Activated T-helper 2 cell treated with anti-CD3 and anti-CD28 coated beads, Interferon-gamma antibody, Interleukin-2, Interleukin-4, amounts not matched to agents 10 μg/mL and 5 μg/mL and 100 μg/mL, durations not matched to agents 14 hours and 24 hours and 36 hours (primary cell): ENCODE results near the gene DNAH2. TPM values are rescaled to one million over a fixed set of nuclear protein-coding genes. Genes with fewer than 3 reads are reported as not detected.

Experiments used
- DNase-seq: peaks from one replicate; pipeline ENCODE4 v3.0.0; 2021; ENCODE audit warnings: low spot score
- H3K27ac Mint-ChIP-seq: one replicate; pipeline ENCODE4 v1.8.0; 2021; ENCODE audit warnings: mixed read lengths
- H3K27me3 Mint-ChIP-seq: one replicate; pipeline ENCODE4 v1.8.0; 2021; ENCODE audit warnings: low read depth, mixed read lengths
- H3K36me3 Mint-ChIP-seq: one replicate; pipeline ENCODE4 v1.8.0; 2021; ENCODE audit warnings: low read depth, mixed read lengths
- H3K4me1 Mint-ChIP-seq: one replicate; pipeline ENCODE4 v1.8.0; 2021; ENCODE audit warnings: low read depth, mixed read lengths
- H3K4me3 Mint-ChIP-seq: one replicate; pipeline ENCODE4 v1.8.0; 2021; ENCODE audit warnings: low read depth, mild to moderate bottlenecking, moderate library complexity, mixed read lengths
- H3K9me3 Mint-ChIP-seq: one replicate; pipeline ENCODE4 v1.8.0; 2021; ENCODE audit warnings: mixed read lengths
- intact Hi-C: fragments of 100-400 bp; cut with micrococcal nuclease; formaldehyde crosslinking; loops from one replicate; pipeline ENCODE4 v1.15.1; 2023
- total RNA-seq: library from RNA; stranded (reverse); gene quantifications from 2 replicates; pipeline ENCODE4 v1.2.3, GENCODE V29; 2022

DNAH2 gene
- total RNA-seq, 1 donor from 2014 or later: not detected

DNA sequence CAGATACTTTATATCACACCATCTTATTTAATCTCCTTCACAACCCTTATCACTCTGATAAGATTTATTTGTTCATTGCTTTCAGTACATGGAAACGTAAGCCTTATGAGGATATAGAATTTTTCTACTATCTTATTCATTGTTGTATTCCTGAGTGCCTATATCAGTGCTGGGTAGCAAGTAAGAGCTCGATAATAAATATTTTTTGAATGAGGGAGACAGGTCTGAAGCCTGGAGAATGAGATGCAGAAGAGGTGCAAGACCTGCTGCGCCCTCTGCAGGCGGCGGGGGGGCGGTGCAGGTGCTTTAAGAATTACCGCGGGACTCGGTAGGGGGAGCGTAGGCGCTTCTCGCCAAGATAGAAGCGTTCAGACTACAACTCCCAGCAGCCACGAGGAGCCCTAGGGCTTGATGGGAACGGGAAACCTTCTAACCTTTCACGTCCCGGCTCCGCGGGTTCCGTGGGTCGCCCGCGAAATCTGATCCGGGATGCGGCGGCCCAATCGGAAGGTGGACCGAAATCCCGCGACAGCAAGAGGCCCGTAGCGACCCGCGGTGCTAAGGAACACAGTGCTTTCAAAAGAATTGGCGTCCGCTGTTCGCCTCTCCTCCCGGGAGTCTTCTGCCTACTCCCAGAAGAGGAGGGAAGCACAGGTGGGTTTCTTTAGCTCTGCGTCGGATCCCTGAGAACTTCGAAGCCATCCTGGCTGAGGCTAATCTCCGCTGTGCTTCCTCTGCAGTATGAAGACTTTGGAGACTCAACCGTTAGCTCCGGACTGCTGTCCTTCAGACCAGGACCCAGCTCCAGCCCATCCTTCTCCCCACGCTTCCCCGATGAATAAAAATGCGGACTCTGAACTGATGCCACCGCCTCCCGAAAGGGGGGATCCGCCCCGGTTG, 29.4 kb upstream of the DNAH2 start, which contains the start of gene WRAP53:
Gene WRAP53, plus strand, starts transcription at position 570 of the 900 bp plus-strand sequence. Its CDS starts 172 bp downstream, at position 742.
- H3K4me3 Mint-ChIP-seq: peak within 1 kb of the TSS; percentile 94
- peak within 1 kb of the TSS; percentile 97 for H3K27ac Mint-ChIP-seq
- H3K4me1 Mint-ChIP-seq: peaks cover 34% of the 10 kb centered on the region
- intact Hi-C loops: loop anchor here (1.0 to 10.0 kb wide), 9 partner anchors 56 to 537 kb away; partner anchors contain the start of genes EIF5A, HES7, KCTD11 and POLR2A
- no peaks in the 10 kb centered on the region for H3K9me3 Mint-ChIP-seq
- no peaks in the 10 kb centered on the region for H3K27me3 Mint-ChIP-seq
- DNase-seq: peak; percentile 93
- peaks cover 41% of the 10 kb centered on the region for H3K36me3 Mint-ChIP-seq

- DNase-seq: no peak
- intact Hi-C loops: loop anchor here (1.0 to 10.0 kb wide), 5 partner anchors 57 to 536 kb away; partner anchors contain the start of genes KCTD11, POLR2A and SLC35G6
- H3K9me3 Mint-ChIP-seq: no peaks in the 10 kb centered on the region
- peak overlapping the region; percentile 94 for H3K4me3 Mint-ChIP-seq
- peak overlapping the region; percentile 81 for H3K27ac Mint-ChIP-seq
- H3K4me1 Mint-ChIP-seq: peaks cover 34% of the 10 kb centered on the region
- H3K27me3 Mint-ChIP-seq: no peaks in the 10 kb centered on the region
- peaks cover 40% of the 10 kb centered on the region for H3K36me3 Mint-ChIP-seq
These were observed 28.7 kb upstream of the DNAH2 start for GRCh38 chr17:7688808-7689316.

DNA sequence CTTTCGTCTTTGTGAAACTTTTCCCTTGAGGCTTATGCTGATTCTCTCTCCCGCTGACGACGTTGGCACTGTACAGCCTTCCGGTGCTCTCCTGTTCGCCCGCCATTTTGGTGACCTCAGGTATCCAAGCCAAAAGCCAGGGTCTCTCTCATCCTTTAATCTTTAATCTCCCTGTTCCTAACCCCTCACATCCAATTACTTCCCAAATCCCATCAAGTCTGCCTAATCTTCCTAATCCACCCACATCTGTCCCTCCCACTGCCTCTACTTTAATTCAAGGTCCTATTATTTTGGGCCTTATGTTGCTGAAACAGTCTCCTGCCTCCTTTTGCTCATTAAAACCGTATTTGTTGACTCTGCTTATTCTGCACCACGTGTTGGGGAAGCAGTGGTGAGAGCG, 22.0 kb upstream of the DNAH2 start:
- intact Hi-C loops: no loop called here
- Mint-ChIP-seq H3K36me3 (peaks cover 27% of the 10 kb centered on the region), H3K27me3 (no peaks in the 10 kb centered on the region), H3K9me3 (no peaks in the 10 kb centered on the region), H3K4me3 (no peak overlapping the region), H3K27ac (no peak overlapping the region), H3K4me1 (peaks cover 1% of the 10 kb centered on the region)
- no peak for DNase-seq

DNA sequence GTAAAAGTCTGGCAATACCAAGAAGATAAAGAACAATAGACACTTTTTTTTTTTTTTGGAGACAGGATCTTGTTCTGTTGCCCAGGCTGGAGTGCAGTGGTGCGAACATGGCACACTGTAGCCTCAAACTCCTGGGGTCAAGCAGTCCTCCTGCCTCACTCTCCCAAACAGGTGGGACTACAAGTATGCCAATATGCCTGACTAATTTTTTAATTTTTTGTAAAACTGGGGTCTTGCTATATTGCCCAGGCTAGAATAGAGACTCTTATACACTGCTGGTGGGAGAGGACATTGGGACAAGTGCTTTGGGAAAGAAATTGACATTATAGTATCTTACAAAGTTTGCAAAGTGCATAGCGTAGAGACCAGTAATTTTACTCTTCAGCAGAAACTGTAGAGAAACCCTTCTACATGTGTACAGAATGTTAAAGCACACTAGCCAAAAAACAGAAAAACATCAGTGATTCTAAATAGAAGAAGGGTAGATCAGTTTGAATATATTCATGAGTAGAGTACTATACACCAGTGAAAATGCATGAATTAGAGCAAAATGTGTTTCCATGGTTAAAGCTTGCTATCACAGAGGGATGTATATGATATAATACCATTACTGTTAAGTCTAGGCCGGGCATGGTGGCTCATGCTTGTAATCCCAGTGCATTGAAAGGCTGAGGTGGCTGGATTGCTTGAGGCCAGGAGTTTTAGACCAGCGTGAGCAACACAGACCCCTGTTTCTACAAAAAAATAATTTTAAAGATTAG, 19.5 kb upstream of the DNAH2 start:
- Mint-ChIP-seq H3K36me3 (peaks cover 39% of the 10 kb centered on the region), H3K9me3 (no peaks in the 10 kb centered on the region), H3K4me1 (no peaks in the 10 kb centered on the region), H3K27me3 (no peaks in the 10 kb centered on the region), H3K4me3 (no peak overlapping the region), H3K27ac (no peak overlapping the region)
- intact Hi-C loops: no loop called here
- DNase-seq: no peak

- no peak overlapping the region for H3K4me3 Mint-ChIP-seq
- no peak for DNase-seq
- no peaks in the 10 kb centered on the region for H3K9me3 Mint-ChIP-seq
- peaks cover 15% of the 10 kb centered on the region for H3K27me3 Mint-ChIP-seq
- H3K4me1 Mint-ChIP-seq: peaks cover 9% of the 10 kb centered on the region
- intact Hi-C loops: no loop called here
- no peak overlapping the region for H3K27ac Mint-ChIP-seq
- peaks cover 41% of the 10 kb centered on the region for H3K36me3 Mint-ChIP-seq
These were observed 17.0 kb upstream of the DNAH2 start for GRCh38 chr17:7700510-7700909.

DNA sequence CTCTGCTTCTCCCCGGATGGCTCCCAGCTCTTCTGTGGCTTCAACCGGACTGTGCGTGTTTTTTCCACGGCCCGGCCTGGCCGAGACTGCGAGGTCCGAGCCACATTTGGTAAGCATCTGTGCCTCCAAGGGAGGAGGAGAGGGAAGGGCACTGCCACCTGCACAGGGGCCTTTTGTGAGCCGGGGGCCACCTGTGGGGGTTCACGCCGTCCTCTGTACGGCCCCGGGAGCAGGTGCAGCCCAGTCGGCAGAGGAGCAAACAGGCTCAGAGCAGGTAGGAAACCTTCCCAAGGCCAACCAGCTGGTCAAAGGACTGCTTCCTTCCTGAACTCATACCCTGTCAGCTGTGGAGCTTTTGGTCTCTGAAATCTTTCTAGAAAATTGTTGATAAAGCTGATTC, 15.9 kb upstream of the DNAH2 start:
- DNase-seq: no peak
- H3K36me3 Mint-ChIP-seq: peaks cover 31% of the 10 kb centered on the region
- H3K4me1 Mint-ChIP-seq: peaks cover 9% of the 10 kb centered on the region
- no peaks in the 10 kb centered on the region for H3K9me3 Mint-ChIP-seq
- H3K27ac Mint-ChIP-seq: no peak overlapping the region
- intact Hi-C loops: no loop called here
- H3K4me3 Mint-ChIP-seq: no peak overlapping the region
- H3K27me3 Mint-ChIP-seq: peaks cover 26% of the 10 kb centered on the region

DNA sequence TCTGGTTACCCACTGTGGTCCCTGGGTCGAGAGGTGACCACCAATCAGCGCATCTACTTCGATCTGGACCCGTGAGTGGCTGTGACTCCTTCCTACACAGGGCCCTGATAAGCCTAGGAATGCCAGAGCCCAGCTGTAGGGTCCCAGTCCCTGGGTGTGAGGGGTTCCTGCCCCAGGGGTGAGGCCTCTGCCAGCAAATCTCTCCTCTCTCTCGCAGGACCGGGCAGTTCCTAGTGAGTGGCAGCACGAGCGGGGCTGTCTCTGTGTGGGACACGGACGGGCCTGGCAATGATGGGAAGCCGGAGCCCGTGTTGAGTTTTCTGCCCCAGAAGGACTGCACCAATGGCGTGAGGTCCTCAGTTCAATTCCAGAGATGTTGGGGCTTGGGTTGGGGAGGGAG, 14.8 kb upstream of the DNAH2 start:
- H3K4me1 Mint-ChIP-seq: peaks cover 9% of the 10 kb centered on the region
- H3K9me3 Mint-ChIP-seq: no peaks in the 10 kb centered on the region
- no peak overlapping the region for H3K4me3 Mint-ChIP-seq
- peaks cover 36% of the 10 kb centered on the region for H3K27me3 Mint-ChIP-seq
- intact Hi-C loops: no loop called here
- no peak for DNase-seq
- H3K27ac Mint-ChIP-seq: no peak overlapping the region
- peaks cover 29% of the 10 kb centered on the region for H3K36me3 Mint-ChIP-seq

DNA sequence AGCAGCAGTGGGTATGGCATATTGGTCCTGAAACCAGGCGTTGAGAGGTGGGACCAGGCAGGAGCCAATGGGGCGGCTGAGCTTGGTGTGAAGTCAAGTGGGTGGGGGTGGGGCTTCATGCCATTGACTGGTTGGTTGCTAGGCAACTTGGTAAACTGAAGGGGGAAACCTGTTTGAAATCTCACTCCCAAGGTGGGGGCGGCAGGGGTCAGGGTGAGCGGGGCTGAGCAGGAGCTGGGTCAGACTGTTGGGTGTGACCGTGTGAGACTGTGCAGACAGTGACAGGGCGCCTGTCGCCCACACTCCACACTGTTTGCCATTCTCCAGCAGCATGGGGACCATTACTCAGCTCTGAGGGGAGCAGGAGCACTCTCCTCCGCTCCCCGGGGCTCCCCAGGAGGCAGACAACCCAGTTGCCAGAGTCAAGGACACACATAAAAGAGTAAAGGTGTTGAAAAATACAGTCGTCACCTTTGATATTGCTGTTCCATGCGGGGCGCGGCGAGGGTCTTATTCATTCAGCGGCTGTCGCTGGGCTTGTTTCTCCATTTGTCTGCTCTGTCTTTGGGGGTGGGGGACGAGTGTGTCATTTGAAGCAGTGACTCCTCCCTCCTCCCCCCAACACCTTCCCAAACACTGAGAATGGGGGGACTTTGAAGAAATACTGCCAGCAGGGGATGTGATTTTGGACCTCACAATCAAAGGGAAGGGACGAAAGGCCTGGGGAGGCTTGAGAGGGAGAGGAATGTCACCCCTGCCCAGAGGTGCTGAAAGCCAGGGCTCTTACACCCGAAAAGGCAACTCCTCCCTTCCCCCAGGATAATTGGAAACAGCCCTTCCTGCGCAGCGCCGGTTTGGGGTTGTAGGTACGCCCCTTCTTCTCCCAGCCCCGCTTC, 13.7 kb upstream of the DNAH2 start:
- Mint-ChIP-seq H3K36me3 (peaks cover 29% of the 10 kb centered on the region), H3K4me3 (no peak overlapping the region), H3K27me3 (peaks cover 39% of the 10 kb centered on the region), H3K4me1 (peaks cover 9% of the 10 kb centered on the region), H3K27ac (no peak overlapping the region), H3K9me3 (no peaks in the 10 kb centered on the region)
- DNase-seq: no peak
- intact Hi-C loops: no loop called here

- peak within 1 kb of the TSS; percentile 35 for H3K4me3 Mint-ChIP-seq
These were observed 12.8 kb upstream of the DNAH2 start, which contains the start of gene EFNB3 for GRCh38 chr17:7704601-7705268. TSS of gene EFNB3 (plus strand) at chr17:7705202. CDS start at chr17:7705599, 397 bp downstream.

GRCh38 chr17:7705269-7706255, 12.0 kb upstream of the DNAH2 start:
- intact Hi-C loops: no loop called here

More at GRCh38 chr17:7704601-7705268, 12.8 kb upstream of the DNAH2 start, which contains the start of gene EFNB3:
- intact Hi-C loops: no loop called here
- Mint-ChIP-seq H3K4me1 (peaks cover 9% of the 10 kb centered on the region), H3K27me3 (peaks cover 39% of the 10 kb centered on the region), H3K27ac (no peak within 1 kb of the TSS), H3K9me3 (no peaks in the 10 kb centered on the region), H3K36me3 (peaks cover 29% of the 10 kb centered on the region)
- DNase-seq: no peak

More at GRCh38 chr17:7705269-7706255, 12.0 kb upstream of the DNAH2 start:
- Mint-ChIP-seq H3K4me1 (peaks cover 15% of the 10 kb centered on the region), H3K9me3 (no peaks in the 10 kb centered on the region), H3K36me3 (peaks cover 28% of the 10 kb centered on the region), H3K27me3 (peaks cover 39% of the 10 kb centered on the region), H3K4me3 (no peak overlapping the region), H3K27ac (no peak overlapping the region)
- no peak for DNase-seq
